ENCODE measurements around the gene KIF11.
A peak's percentile ranks its signal among the peaks of the same experiment; 100 is the strongest.

Gene KIF11

GRCh38 chr10:92688573-92688926 lies 95.6 kb downstream of the KIF11 start:
- no peak for DNase-seq

- no peak for DNase-seq
Observed at GRCh38 chr10:92688927-92689662, 96.2 kb downstream of the KIF11 start.

- DNase-seq: peak in 1 of 2 donors; percentile 19
Observed at GRCh38 chr10:92689663-92690210, 96.8 kb downstream of the KIF11 start, which contains the start of gene HHEX. Gene HHEX, plus strand, starts transcription at chr10:92689955. Its CDS starts 32 bp downstream, at chr10:92689987.

GRCh38 chr10:92690211-92690914 lies 97.4 kb downstream of the KIF11 start:
- no peak for DNase-seq

GRCh38 chr10:92690915-92691590 lies 98.1 kb downstream of the KIF11 start:
- no peak for DNase-seq

GRCh38 chr10:92691591-92692079 lies 98.7 kb downstream of the KIF11 start:
- DNase-seq: no peak

GRCh38 chr10:92692080-92692671 lies 99.2 kb downstream of the KIF11 start:
- no peak for DNase-seq

- no peak for DNase-seq
Observed at GRCh38 chr10:92692697-92693533, 100.0 kb downstream of the KIF11 start.

GRCh38 chr10:92693534-92693893 lies 100.6 kb downstream of the KIF11 start:
- DNase-seq: no peak

- no peak for DNase-seq
Observed at GRCh38 chr10:92695679-92696605, 103.0 kb downstream of the KIF11 start.

GRCh38 chr10:92696606-92697383 lies 103.9 kb downstream of the KIF11 start:
- no peak for DNase-seq

GRCh38 chr10:92697663-92698511 lies 105.0 kb downstream of the KIF11 start:
- DNase-seq: no peak

- no peak for DNase-seq
Observed at GRCh38 chr10:92699193-92699517, 106.2 kb downstream of the KIF11 start.

GRCh38 chr10:92699518-92700381 lies 106.8 kb downstream of the KIF11 start:
- DNase-seq: no peak

- no peak for DNase-seq
Observed at GRCh38 chr10:92702301-92702916, 109.5 kb downstream of the KIF11 start.

All from hippocampal formation (tissue), 2 donors.